Measurements from ENCODE around the gene CD180.

The CD180 gene

DNA sequence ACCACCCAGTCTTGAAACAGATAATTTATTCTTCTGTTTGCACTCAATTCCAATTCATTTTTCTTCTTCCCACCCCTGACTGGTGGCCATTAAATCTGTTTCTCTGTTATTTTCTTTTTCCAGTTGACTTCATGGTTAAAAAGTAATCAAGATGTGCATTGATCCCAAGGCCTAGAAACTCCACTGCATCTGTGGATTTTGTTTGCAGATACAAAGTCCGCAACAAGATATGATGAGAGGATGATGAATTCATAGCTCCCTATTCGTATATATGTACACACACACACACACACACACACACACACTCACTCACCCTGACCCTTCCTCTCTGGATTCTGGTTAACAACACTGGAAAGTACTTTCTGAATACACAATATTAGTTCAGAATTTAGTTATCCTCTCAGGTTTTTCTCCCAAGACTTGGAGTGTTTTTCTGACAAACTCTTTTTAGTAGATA, 52.4 kb downstream of the CD180 start:
- DNase-seq (ENCODE audit: low read depth): no peak
- TF ChIP-seq, protein P1, sequence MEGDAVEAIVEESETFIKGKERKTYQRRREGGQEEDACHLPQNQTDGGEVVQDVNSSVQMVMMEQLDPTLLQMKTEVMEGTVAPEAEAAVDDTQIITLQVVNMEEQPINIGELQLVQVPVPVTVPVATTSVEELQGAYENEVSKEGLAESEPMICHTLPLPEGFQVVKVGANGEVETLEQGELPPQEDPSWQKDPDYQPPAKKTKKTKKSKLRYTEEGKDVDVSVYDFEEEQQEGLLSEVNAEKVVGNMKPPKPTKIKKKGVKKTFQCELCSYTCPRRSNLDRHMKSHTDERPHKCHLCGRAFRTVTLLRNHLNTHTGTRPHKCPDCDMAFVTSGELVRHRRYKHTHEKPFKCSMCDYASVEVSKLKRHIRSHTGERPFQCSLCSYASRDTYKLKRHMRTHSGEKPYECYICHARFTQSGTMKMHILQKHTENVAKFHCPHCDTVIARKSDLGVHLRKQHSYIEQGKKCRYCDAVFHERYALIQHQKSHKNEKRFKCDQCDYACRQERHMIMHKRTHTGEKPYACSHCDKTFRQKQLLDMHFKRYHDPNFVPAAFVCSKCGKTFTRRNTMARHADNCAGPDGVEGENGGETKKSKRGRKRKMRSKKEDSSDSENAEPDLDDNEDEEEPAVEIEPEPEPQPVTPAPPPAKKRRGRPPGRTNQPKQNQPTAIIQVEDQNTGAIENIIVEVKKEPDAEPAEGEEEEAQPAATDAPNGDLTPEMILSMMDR (conservative IDR thresholded peaks at IDR 0.05; ENCODE audit: low read depth, low read length): no peak
- H3K4me3 ChIP-seq (ENCODE audit: low read depth, low read length): no peak overlapping the region

DNA sequence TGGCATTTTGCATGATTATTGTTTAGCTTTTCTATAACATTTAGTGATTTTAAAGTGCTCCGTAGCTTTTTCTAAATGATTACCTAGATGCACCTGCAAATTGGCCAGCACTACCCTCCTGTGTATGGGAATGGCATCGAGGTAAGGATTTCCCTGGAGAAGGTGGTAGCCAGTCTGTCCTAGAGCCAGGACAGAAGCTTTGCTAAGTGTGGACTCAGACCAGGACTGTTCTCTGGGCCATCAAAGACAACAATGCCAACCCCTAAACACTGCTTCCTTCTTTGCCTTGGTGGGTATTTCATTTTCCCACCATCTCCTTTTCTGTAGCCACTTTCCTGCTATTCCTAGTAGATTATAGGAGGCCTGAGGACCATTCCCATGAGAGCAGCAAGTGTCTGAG, 53.0 kb downstream of the CD180 start:
- DNase-seq (ENCODE audit: low read depth): no peak
- TF ChIP-seq, protein P1 (conservative IDR thresholded peaks at IDR 0.05; ENCODE audit: low read depth, low read length): no peak

DNA sequence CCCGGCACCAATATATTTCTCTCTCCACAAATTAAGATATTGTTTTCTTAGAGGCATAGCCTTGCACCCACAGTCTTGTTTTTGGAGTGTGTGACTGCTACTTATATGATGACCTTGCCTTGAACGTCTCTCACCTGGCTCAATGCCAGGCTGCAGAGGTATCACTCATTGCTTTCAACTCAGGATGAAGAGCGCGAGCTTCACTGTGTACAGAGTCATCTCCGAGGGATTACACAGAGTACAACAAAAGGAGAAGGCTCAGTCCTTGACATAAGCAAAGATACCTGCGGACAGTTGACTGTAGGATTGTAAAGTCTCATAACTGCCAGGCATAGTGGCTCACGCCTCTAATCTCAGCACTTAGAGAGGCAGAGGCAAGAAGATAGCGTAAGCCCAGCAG, 53.8 kb downstream of the CD180 start:
- DNase-seq (ENCODE audit: low read depth): no peak
- H3K4me3 ChIP-seq (ENCODE audit: low read depth, low read length): no peak overlapping the region
- TF ChIP-seq, protein P1 (conservative IDR thresholded peaks at IDR 0.05; ENCODE audit: low read depth, low read length): no peak

More for the DNA sequence above, 53.0 kb downstream of the CD180 start:
- H3K4me3 ChIP-seq (ENCODE audit: low read depth, low read length): no peak overlapping the region

DNA sequence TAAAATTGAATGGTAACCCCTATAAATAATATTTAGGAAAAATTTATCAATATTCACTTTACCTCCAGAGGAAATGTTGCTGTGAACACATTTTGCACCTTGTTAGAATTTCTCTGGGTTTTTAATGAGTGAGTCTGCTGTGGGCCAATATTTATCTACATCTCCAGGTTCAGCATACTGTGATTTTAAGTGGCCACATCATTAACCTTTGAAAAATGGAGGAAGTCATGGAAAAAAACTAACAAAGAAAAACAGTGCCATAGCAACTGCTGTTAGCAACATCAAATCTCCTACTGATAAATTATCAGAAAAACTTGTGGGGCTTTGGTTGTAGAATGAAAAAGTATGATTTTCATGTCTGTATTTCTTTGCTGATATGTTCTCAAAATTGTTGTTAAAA, 55.0 kb downstream of the CD180 start:
- no peak for DNase-seq (ENCODE audit: low read depth)
- no peak overlapping the region for H3K4me3 ChIP-seq (ENCODE audit: low read depth, low read length)
- TF ChIP-seq, protein P1 (conservative IDR thresholded peaks at IDR 0.05; ENCODE audit: low read depth, low read length): no peak

DNA sequence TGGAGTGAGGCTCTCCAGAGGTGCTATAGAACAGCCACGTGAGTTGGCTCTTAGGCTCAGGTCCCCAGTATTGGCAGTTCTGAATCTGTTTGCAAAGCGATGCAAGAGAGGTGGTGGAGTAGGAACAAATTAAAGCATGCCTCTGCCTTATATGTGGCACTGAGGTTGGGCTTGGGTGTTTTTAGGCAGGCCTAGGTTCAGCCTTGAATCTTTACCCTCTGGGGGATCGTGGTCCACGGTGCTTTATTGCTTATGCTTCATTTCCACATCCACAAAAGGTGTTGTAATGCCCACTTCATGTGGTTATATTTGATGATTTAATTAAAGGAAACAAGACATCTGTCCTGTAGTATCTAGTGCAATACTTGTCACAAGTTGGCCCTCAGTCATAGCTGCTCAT, 56.2 kb downstream of the CD180 start:
- no peak for DNase-seq (ENCODE audit: low read depth)
- TF ChIP-seq, protein P1 (conservative IDR thresholded peaks at IDR 0.05; ENCODE audit: low read depth, low read length): no peak
- H3K4me3 ChIP-seq (ENCODE audit: low read depth, low read length): no peak overlapping the region

DNA sequence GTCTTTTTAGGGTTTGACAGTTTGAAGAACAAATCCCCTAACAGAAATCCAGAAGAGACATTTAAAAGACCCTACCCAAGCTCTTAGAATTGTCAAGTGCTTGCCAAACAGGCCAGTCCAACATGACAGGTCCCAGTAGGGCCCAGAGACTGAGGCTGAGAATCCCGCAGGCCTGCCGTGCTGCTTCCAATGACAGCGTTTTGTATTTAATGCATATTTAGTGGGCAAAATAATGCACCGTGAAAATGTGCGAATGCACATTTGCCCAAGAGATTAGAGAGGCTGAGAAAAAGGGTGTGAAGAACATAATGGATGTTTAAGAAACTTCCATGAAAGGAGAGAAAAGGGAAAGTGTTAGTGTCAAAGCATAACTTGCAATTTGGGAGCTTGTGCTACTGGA, 57.6 kb downstream of the CD180 start:
- TF ChIP-seq, protein P1 (conservative IDR thresholded peaks at IDR 0.05; ENCODE audit: low read depth, low read length): no peak
- H3K4me3 ChIP-seq (ENCODE audit: low read depth, low read length): no peak overlapping the region
- DNase-seq (ENCODE audit: low read depth): no peak

DNA sequence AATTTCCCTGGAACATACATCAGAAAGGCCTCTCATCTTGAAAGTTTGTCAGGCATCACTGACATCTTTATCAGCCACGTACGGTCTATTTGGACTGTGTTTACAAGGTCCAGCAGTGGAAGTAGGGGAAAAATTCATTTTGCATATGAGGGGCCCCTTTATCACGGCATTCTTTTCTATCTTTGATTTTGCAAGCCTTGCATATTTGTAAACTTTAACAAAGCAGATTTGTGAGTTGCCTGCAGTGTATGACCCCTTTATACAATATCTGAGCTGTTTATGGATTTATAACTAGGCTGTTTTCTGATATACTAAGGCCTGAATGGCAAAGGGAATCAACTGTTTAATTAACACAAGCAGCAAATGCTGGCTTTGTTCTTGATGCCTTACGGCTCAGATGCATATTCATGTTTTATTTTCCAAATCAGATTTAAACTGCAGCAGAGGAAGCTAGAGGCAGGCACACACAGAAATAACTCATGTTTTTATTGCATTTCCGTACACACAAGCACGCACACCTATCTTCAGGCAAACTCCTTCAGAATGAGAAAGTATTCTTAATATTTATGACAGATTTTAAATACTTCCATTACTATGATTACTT, 61.1 kb downstream of the CD180 start:
- TF ChIP-seq, protein P1 (conservative IDR thresholded peaks at IDR 0.05; ENCODE audit: low read depth, low read length): no peak
- no peak for DNase-seq (ENCODE audit: low read depth)
- no peak overlapping the region for H3K4me3 ChIP-seq (ENCODE audit: low read depth, low read length)
